ENCODE measurements around the gene TECPR2. TPM values are rescaled to one million over a fixed set of nuclear protein-coding genes. Genes with fewer than 3 reads are reported as not detected.

The TECPR2 gene
- total RNA-seq, 1 experiment from 2014 or later = 21.3 TPM

GRCh38 chr14:102509746-102510615, 147.2 kb downstream of the TECPR2 start, which contains the start of gene ANKRD9 (continued):
- no peak for TF ChIP-seq CTCF (IDR thresholded peaks at IDR 0.05)
- TF ChIP-seq TEAD4 (CRISPR knock-in tag; IDR thresholded peaks at IDR 0.05) = no peak
- TF ChIP-seq ZSCAN18 (CRISPR knock-in tag; IDR thresholded peaks at IDR 0.05) = no peak
- TF ChIP-seq CDX4 (CRISPR knock-in tag; IDR thresholded peaks at IDR 0.05; ENCODE audit: borderline replicate concordance) = no peak
- no peak for TF ChIP-seq IRF2 (CRISPR knock-in tag; IDR thresholded peaks at IDR 0.05; ENCODE audit: borderline replicate concordance, low read depth)
- no peak for TF ChIP-seq ZNF532 (CRISPR knock-in tag; IDR thresholded peaks at IDR 0.05; ENCODE audit: borderline replicate concordance)
- TF ChIP-seq PRDM15 (CRISPR knock-in tag; IDR thresholded peaks at IDR 0.05) = no peak
- TF ChIP-seq NFE2L1 (CRISPR knock-in tag; IDR thresholded peaks at IDR 0.05) = no peak
- TF ChIP-seq ATF6 (CRISPR knock-in tag; IDR thresholded peaks at IDR 0.05) = no peak
- no peak for TF ChIP-seq NR2C2 (CRISPR knock-in tag; IDR thresholded peaks at IDR 0.05)
- TF ChIP-seq STAT6 (CRISPR knock-in tag; conservative IDR thresholded peaks at IDR 0.05; ENCODE audit: low read depth) = no peak
- TF ChIP-seq E2F4 (CRISPR knock-in tag; IDR thresholded peaks at IDR 0.05; ENCODE audit: borderline replicate concordance, low read depth) = no peak
- TF ChIP-seq TCF7 (CRISPR knock-in tag; IDR thresholded peaks at IDR 0.05; ENCODE audit: low read depth) = no peak
- TF ChIP-seq CREM (CRISPR knock-in tag; IDR thresholded peaks at IDR 0.05) = peak; percentile 51; the same call in 1 of the 2 replicates
- TF ChIP-seq TEAD1 (CRISPR knock-in tag; IDR thresholded peaks at IDR 0.05) = no peak
- no peak for TF ChIP-seq ZNF416 (CRISPR knock-in tag; IDR thresholded peaks at IDR 0.05)
- TF ChIP-seq HMGA2 (CRISPR knock-in tag; IDR thresholded peaks at IDR 0.05) = no peak
- TF ChIP-seq JAZF1 (CRISPR knock-in tag; IDR thresholded peaks at IDR 0.05) = no peak
- no peak for TF ChIP-seq JUN (CRISPR knock-in tag; IDR thresholded peaks at IDR 0.05)
